ENCODE measurements around the gene ANAPC16.

DNA sequence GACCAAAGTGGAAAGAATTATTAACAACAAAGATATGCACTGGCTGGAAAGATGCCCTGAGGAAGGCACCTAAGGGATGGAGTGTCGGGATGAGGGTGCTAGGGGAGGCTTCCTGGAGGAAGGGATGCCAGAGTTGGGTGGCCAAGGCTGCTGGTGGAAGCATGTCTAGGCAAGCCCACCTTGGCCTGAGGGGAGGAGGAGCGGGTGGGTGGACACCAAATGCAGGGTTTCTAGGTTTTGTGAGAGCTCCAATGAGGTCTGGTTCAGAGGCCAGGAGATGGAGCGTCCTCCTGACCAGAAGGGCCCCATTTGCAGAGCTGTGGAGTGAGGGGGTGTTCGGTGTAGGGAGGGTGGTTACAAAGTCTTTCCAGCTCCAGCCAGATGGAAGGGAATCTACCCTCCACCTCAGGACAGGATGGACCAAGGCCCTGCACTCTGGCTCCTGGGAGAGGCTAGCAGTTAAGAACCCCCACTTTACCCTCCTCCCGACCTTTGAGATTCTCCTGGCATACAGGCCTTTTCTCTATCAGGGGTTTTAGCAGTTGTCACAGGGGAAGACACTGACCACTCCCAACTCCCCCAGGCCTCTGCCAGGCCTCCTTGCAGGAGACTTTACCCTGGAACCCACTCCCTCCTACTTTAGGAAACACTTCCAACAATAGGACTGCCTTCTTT, 54.9 kb downstream of the ANAPC16 start:
- TF ChIP-seq, protein P1, sequence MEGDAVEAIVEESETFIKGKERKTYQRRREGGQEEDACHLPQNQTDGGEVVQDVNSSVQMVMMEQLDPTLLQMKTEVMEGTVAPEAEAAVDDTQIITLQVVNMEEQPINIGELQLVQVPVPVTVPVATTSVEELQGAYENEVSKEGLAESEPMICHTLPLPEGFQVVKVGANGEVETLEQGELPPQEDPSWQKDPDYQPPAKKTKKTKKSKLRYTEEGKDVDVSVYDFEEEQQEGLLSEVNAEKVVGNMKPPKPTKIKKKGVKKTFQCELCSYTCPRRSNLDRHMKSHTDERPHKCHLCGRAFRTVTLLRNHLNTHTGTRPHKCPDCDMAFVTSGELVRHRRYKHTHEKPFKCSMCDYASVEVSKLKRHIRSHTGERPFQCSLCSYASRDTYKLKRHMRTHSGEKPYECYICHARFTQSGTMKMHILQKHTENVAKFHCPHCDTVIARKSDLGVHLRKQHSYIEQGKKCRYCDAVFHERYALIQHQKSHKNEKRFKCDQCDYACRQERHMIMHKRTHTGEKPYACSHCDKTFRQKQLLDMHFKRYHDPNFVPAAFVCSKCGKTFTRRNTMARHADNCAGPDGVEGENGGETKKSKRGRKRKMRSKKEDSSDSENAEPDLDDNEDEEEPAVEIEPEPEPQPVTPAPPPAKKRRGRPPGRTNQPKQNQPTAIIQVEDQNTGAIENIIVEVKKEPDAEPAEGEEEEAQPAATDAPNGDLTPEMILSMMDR (IDR thresholded peaks at IDR 0.05 in 2 of 3, conservative IDR thresholded peaks at IDR 0.05 in 1 of 3; ENCODE audit: borderline replicate concordance in 1 of 3, insufficient read depth in 1 of 3, low read depth in 2 of 3, low read length in 2 of 3), result no peak
- TF ChIP-seq POLR2A (IDR thresholded peaks at IDR 0.05; ENCODE audit: borderline replicate concordance, extremely low read depth, insufficient read depth, insufficient read length) (no peak), EZH2 (IDR thresholded peaks at IDR 0.05) (no peak), EGR1 (IDR thresholded peaks at IDR 0.05; ENCODE audit: low read depth) (no peak), EZH2phosphoT487 (IDR thresholded peaks at IDR 0.05; ENCODE audit: borderline replicate concordance) (no peak), POLR2AphosphoS5 (IDR thresholded peaks at IDR 0.05; ENCODE audit: low read depth, low read length) (no peak), RAD21 (IDR thresholded peaks at IDR 0.05; ENCODE audit: low read depth) (no peak), CEBPB (IDR thresholded peaks at IDR 0.05; ENCODE audit: low read depth) (no peak), SRF (IDR thresholded peaks at IDR 0.05; ENCODE audit: low read depth) (no peak), YY1 (IDR thresholded peaks at IDR 0.05; ENCODE audit: extremely low read depth, insufficient replicate concordance, low read depth, low read length) (no peak), JUND (IDR thresholded peaks at IDR 0.05) (no peak), TCF7L2 (IDR thresholded peaks at IDR 0.05; ENCODE audit: borderline replicate concordance, extremely low read depth, insufficient read depth, insufficient read length) (no peak)
- TF ChIP-seq, protein P2, sequence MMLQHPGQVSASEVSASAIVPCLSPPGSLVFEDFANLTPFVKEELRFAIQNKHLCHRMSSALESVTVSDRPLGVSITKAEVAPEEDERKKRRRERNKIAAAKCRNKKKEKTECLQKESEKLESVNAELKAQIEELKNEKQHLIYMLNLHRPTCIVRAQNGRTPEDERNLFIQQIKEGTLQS (IDR thresholded peaks at IDR 0.05), result no peak
